ENCODE measurements around the gene RFX4.

Gene RFX4

GRCh38 chr12:106766393-106766826 lies 183.6 kb downstream of the RFX4 start:
- peaks cover 0 to 15% (median 0%) of the 10 kb centered on the region in 11 experiments; a peak in 3 of 22 replicates for H3K27me3 ChIP-seq
- H3K4me1 ChIP-seq: no peaks in the 10 kb centered on the region
- no peak for TF ChIP-seq Cebpa-rat (IDR thresholded peaks at IDR 0.05)
- no peak overlapping the region for H3K4me3 ChIP-seq
- no peak overlapping the region for H3K27ac ChIP-seq
- H3K36me3 ChIP-seq: no peaks in the 10 kb centered on the region
- H3K9me3 ChIP-seq (replicated peaks in 1 of 11): no peaks in the 10 kb centered on the region
- no peak overlapping the region for H3K4me2 ChIP-seq
- no peaks in the 10 kb centered on the region for H4K20me1 ChIP-seq
- no peak overlapping the region for H3K9ac ChIP-seq

GRCh38 chr12:106767206-106767605 lies 184.4 kb downstream of the RFX4 start:
- H3K27ac ChIP-seq: no peak overlapping the region
- no peaks in the 10 kb centered on the region for H3K9me3 ChIP-seq (replicated peaks in 1 of 11)
- H3K36me3 ChIP-seq: no peaks in the 10 kb centered on the region
- H4K20me1 ChIP-seq: no peaks in the 10 kb centered on the region
- no peak overlapping the region for H3K4me2 ChIP-seq
- H3K9ac ChIP-seq: no peak overlapping the region
- TF ChIP-seq Cebpa-rat (IDR thresholded peaks at IDR 0.05): no peak
- no peak overlapping the region for H3K4me3 ChIP-seq
- no peaks in the 10 kb centered on the region for H3K4me1 ChIP-seq
- H3K27me3 ChIP-seq: peaks cover 0 to 15% (median 0%) of the 10 kb centered on the region in 11 experiments; a peak in 3 of 22 replicates

- H3K36me3 ChIP-seq: no peaks in the 10 kb centered on the region
- H3K27ac ChIP-seq: no peak overlapping the region
- no peaks in the 10 kb centered on the region for H4K20me1 ChIP-seq
- H3K27me3 ChIP-seq: peaks cover 0 to 15% (median 0%) of the 10 kb centered on the region in 11 experiments; a peak in 3 of 22 replicates
- no peak overlapping the region for H3K4me2 ChIP-seq
- no peak overlapping the region for H3K9ac ChIP-seq
- TF ChIP-seq Cebpa-rat (IDR thresholded peaks at IDR 0.05): no peak
- H3K4me3 ChIP-seq: no peak overlapping the region
- no peaks in the 10 kb centered on the region for H3K9me3 ChIP-seq (replicated peaks in 1 of 11)
- H3K4me1 ChIP-seq: no peaks in the 10 kb centered on the region
Observed at GRCh38 chr12:106767954-106768822, 185.4 kb downstream of the RFX4 start.

- Histone ChIP-seq H3K9ac (no peak overlapping the region), H3K4me2 (no peak overlapping the region), H3K4me1 (peaks cover 0 to 4% (median 0%) of the 10 kb centered on the region in 10 experiments; a peak in 3 of 20 replicates), H3K9me3 (replicated peaks in 1 of 11) (no peaks in the 10 kb centered on the region), H4K20me1 (no peaks in the 10 kb centered on the region), H3K36me3 (no peaks in the 10 kb centered on the region), H3K4me3 (no peak overlapping the region), H3K27me3 (peaks cover 0 to 15% (median 0%) of the 10 kb centered on the region in 11 experiments; a peak in 3 of 22 replicates), H3K27ac (no peak overlapping the region)
- no peak for TF ChIP-seq Cebpa-rat (IDR thresholded peaks at IDR 0.05)
Observed at GRCh38 chr12:106769078-106769477, 186.3 kb downstream of the RFX4 start.

- H3K4me3 ChIP-seq: no peak overlapping the region
- H3K27ac ChIP-seq: no peak overlapping the region
- H4K20me1 ChIP-seq: no peaks in the 10 kb centered on the region
- H3K9me3 ChIP-seq (replicated peaks in 1 of 11): no peaks in the 10 kb centered on the region
- H3K4me2 ChIP-seq: no peak overlapping the region
- TF ChIP-seq Cebpa-rat (IDR thresholded peaks at IDR 0.05): no peak
- peaks cover 0 to 4% (median 0%) of the 10 kb centered on the region in 10 experiments; a peak in 3 of 20 replicates for H3K4me1 ChIP-seq
- no peaks in the 10 kb centered on the region for H3K36me3 ChIP-seq
- peaks cover 0 to 15% (median 0%) of the 10 kb centered on the region in 11 experiments; a peak in 3 of 22 replicates for H3K27me3 ChIP-seq
- H3K9ac ChIP-seq: no peak overlapping the region
Observed at GRCh38 chr12:106769546-106769945, 186.7 kb downstream of the RFX4 start.

GRCh38 chr12:106771425-106771824 lies 188.6 kb downstream of the RFX4 start:
- Histone ChIP-seq H3K4me1 (peaks cover 9 to 20% (median 13%) of the 10 kb centered on the region in 10 experiments), H3K9me3 (replicated peaks in 1 of 11) (no peaks in the 10 kb centered on the region), H3K9ac (no peak overlapping the region), H3K4me3 (no peak overlapping the region), H3K36me3 (peaks cover 0 to 1% (median 0%) of the 10 kb centered on the region in 11 experiments; a peak in 2 of 22 replicates), H3K27ac (no peak overlapping the region), H4K20me1 (no peaks in the 10 kb centered on the region), H3K4me2 (no peak overlapping the region), H3K27me3 (peaks cover 0 to 15% (median 0%) of the 10 kb centered on the region in 11 experiments; a peak in 3 of 22 replicates)
- no peak for TF ChIP-seq Cebpa-rat (IDR thresholded peaks at IDR 0.05)

GRCh38 chr12:106773286-106774004 lies 190.6 kb downstream of the RFX4 start:
- Histone ChIP-seq H3K4me3 (peak overlapping the region; percentile 81 to 97 (median 92)), H3K4me2 (peak overlapping the region; percentile 74 to 98 (median 93))
- TF ChIP-seq Cebpa-rat (IDR thresholded peaks at IDR 0.05): no peak

GRCh38 chr12:106774005-106774807 lies 191.4 kb downstream of the RFX4 start, which contains the start of gene RIC8B:
Gene RIC8B, plus strand, starts transcription at chr12:106774682. Its CDS starts 64 bp downstream, at chr12:106774746.
- TF ChIP-seq Cebpa-rat (IDR thresholded peaks at IDR 0.05): no peak
- H3K9me3 ChIP-seq (replicated peaks in 1 of 11): peaks cover 0 to 10% (median 5%) of the 10 kb centered on the region in 11 experiments; a peak in 4 of 22 replicates
- H4K20me1 ChIP-seq: peaks cover 0 to 6% (median 0%) of the 10 kb centered on the region in 11 experiments; a peak in 2 of 22 replicates
- peak within 1 kb of the TSS; percentile 81 to 97 (median 92) for H3K4me3 ChIP-seq
- peaks cover 9 to 25% (median 13%) of the 10 kb centered on the region in 10 experiments for H3K4me1 ChIP-seq
- H3K36me3 ChIP-seq: peaks cover 0 to 28% (median 16%) of the 10 kb centered on the region in 11 experiments; a peak in 18 of 22 replicates
- H3K27me3 ChIP-seq: peaks cover 0 to 2% (median 0%) of the 10 kb centered on the region in 11 experiments; a peak in 1 of 22 replicates
- peak within 1 kb of the TSS; percentile 75 to 89 (median 86) for H3K9ac ChIP-seq
- peak within 1 kb of the TSS; percentile 76 to 96 (median 86) for H3K27ac ChIP-seq
- peak within 1 kb of the TSS; percentile 90 to 98 (median 93) for H3K4me2 ChIP-seq

More at GRCh38 chr12:106773286-106774004, 190.6 kb downstream of the RFX4 start:
- Histone ChIP-seq H3K4me1 (peaks cover 9 to 25% (median 13%) of the 10 kb centered on the region in 10 experiments), H3K9ac (peak overlapping the region; percentile 75 to 89 (median 86)), H3K9me3 (replicated peaks in 1 of 11) (peaks cover 0 to 6% (median 0%) of the 10 kb centered on the region in 11 experiments; a peak in 2 of 22 replicates), H3K27me3 (peaks cover 0 to 8% (median 0%) of the 10 kb centered on the region in 11 experiments; a peak in 2 of 22 replicates), H3K36me3 (peaks cover 0 to 20% (median 8%) of the 10 kb centered on the region in 11 experiments; a peak in 14 of 22 replicates), H4K20me1 (peaks cover 0 to 6% (median 0%) of the 10 kb centered on the region in 11 experiments; a peak in 2 of 22 replicates), H3K27ac (peak overlapping the region; percentile 76 to 96 (median 86))
